ENCODE data around the gene AMOT.

The AMOT gene

GRCh38 chrX:112785344-112785743 is 55.3 kb downstream of the AMOT start:
- Histone ChIP-seq H3K4me3 (ENCODE audit: low read depth, low read length) (no peak overlapping the region), H3K27ac (no peak overlapping the region), H3K27me3 (replicated peaks) (no peaks in the 10 kb centered on the region), H3K36me3 (replicated peaks) (no peaks in the 10 kb centered on the region)
- DNase-seq, result no peak
- in situ Hi-C loops (cut with HindIII; ENCODE audit: low pct_ligation_motif_present, low sequenced_read_pairs), result no loop called here
- no peak for TF ChIP-seq CTCF (IDR thresholded peaks at IDR 0.05; ENCODE audit: low read depth, low read length, missing control alignments)

- no peak for DNase-seq
- Histone ChIP-seq H3K4me3 (ENCODE audit: low read depth, low read length) (no peak overlapping the region), H3K27ac (no peak overlapping the region), H3K36me3 (replicated peaks) (no peaks in the 10 kb centered on the region), H3K27me3 (replicated peaks) (no peaks in the 10 kb centered on the region)
- in situ Hi-C loops (cut with HindIII; ENCODE audit: low pct_ligation_motif_present, low sequenced_read_pairs), result no loop called here
- no peak for TF ChIP-seq CTCF (IDR thresholded peaks at IDR 0.05; ENCODE audit: low read depth, low read length, missing control alignments)
Observed at GRCh38 chrX:112784692-112785091, 55.9 kb downstream of the AMOT start.

- in situ Hi-C loops (cut with HindIII; ENCODE audit: low pct_ligation_motif_present, low sequenced_read_pairs), result no loop called here
- no peaks in the 10 kb centered on the region for H3K27me3 ChIP-seq (replicated peaks)
- H3K27ac ChIP-seq, result no peak overlapping the region
- no peak overlapping the region for H3K4me3 ChIP-seq (ENCODE audit: low read depth, low read length)
- DNase-seq, result no peak
- no peaks in the 10 kb centered on the region for H3K36me3 ChIP-seq (replicated peaks)
- no peak for TF ChIP-seq CTCF (IDR thresholded peaks at IDR 0.05; ENCODE audit: low read depth, low read length, missing control alignments)
Observed at GRCh38 chrX:112779139-112779538, 61.5 kb downstream of the AMOT start.

GRCh38 chrX:112774651-112775293 is 65.9 kb downstream of the AMOT start:
- DNase-seq, result no peak
- TF ChIP-seq CTCF (IDR thresholded peaks at IDR 0.05; ENCODE audit: low read depth, low read length, missing control alignments), result no peak
- in situ Hi-C loops (cut with HindIII; ENCODE audit: low pct_ligation_motif_present, low sequenced_read_pairs), result no loop called here
- Histone ChIP-seq H3K36me3 (replicated peaks) (no peaks in the 10 kb centered on the region), H3K4me3 (ENCODE audit: low read depth, low read length) (no peak overlapping the region), H3K27ac (no peak overlapping the region), H3K27me3 (replicated peaks) (no peaks in the 10 kb centered on the region)

GRCh38 chrX:112774142-112774541 is 66.5 kb downstream of the AMOT start:
- in situ Hi-C loops (cut with HindIII; ENCODE audit: low pct_ligation_motif_present, low sequenced_read_pairs), result no loop called here
- TF ChIP-seq CTCF (IDR thresholded peaks at IDR 0.05; ENCODE audit: low read depth, low read length, missing control alignments), result no peak
- H3K4me3 ChIP-seq (ENCODE audit: low read depth, low read length), result no peak overlapping the region
- no peaks in the 10 kb centered on the region for H3K36me3 ChIP-seq (replicated peaks)
- no peak for DNase-seq
- no peaks in the 10 kb centered on the region for H3K27me3 ChIP-seq (replicated peaks)
- H3K27ac ChIP-seq, result no peak overlapping the region

GRCh38 chrX:112769034-112769433 is 71.6 kb downstream of the AMOT start:
- TF ChIP-seq CTCF (IDR thresholded peaks at IDR 0.05; ENCODE audit: low read depth, low read length, missing control alignments), result no peak
- Histone ChIP-seq H3K27me3 (replicated peaks) (no peaks in the 10 kb centered on the region), H3K27ac (no peak overlapping the region), H3K36me3 (replicated peaks) (no peaks in the 10 kb centered on the region), H3K4me3 (ENCODE audit: low read depth, low read length) (no peak overlapping the region)
- DNase-seq, result no peak
- in situ Hi-C loops (cut with HindIII; ENCODE audit: low pct_ligation_motif_present, low sequenced_read_pairs), result no loop called here
